ENCODE results near the gene ZFHX3. TPM values are rescaled to one million over a fixed set of nuclear protein-coding genes. Genes with fewer than 3 reads are reported as not detected.

The ZFHX3 gene
- polyA plus RNA-seq, 1 donor (not counting 4 experiments of a cell fraction or from before 2014, with no cell fraction given), result 1.2 TPM

- Histone ChIP-seq H3K9me1 (ENCODE audit: control insufficient read depth, extremely low read depth, insufficient read depth, low read length) (no peaks in the 10 kb centered on the region), H3K4me1 (ENCODE audit: control insufficient read depth, extremely low read depth, insufficient read depth, low read length) (no peaks in the 10 kb centered on the region), H2AFZ (ENCODE audit: control insufficient read depth, low read length) (no peak overlapping the region), H4K20me1 (ENCODE audit: control insufficient read depth, extremely low read depth, insufficient read depth, low read length) (no peaks in the 10 kb centered on the region), H3K4me2 (ENCODE audit: control insufficient read depth, extremely low read depth, insufficient read depth, low read depth, low read length) (no peak overlapping the region), H3K27ac (ENCODE audit: control insufficient read depth, insufficient read depth, low read length) (no peak overlapping the region), H3K79me2 (ENCODE audit: control insufficient read depth, insufficient read depth, low read length) (no peaks in the 10 kb centered on the region), H3K9ac (ENCODE audit: control insufficient read depth, extremely low read depth, insufficient read depth, low read length) (no peak overlapping the region), H3K4me3 (ENCODE audit: control insufficient read depth in 2 of 3, extremely low read depth in 1 of 3, insufficient read depth in 2 of 3, low read depth in 1 of 3, low read length in 3 of 3) (no peak overlapping the region), H3K27me3 (ENCODE audit: control insufficient read depth, extremely low read depth, insufficient read depth, low read length) (no peaks in the 10 kb centered on the region), H3K36me3 (ENCODE audit: control insufficient read depth in 2 of 2, extremely low read depth in 1 of 2, insufficient read depth in 2 of 2, low read length in 2 of 2) (peaks cover 0 to 2% of the 10 kb centered on the region in 2 experiments), H3K9me3 (ENCODE audit: control insufficient read depth, low read depth, low read length) (no peaks in the 10 kb centered on the region)
- TF ChIP-seq, protein P1, sequence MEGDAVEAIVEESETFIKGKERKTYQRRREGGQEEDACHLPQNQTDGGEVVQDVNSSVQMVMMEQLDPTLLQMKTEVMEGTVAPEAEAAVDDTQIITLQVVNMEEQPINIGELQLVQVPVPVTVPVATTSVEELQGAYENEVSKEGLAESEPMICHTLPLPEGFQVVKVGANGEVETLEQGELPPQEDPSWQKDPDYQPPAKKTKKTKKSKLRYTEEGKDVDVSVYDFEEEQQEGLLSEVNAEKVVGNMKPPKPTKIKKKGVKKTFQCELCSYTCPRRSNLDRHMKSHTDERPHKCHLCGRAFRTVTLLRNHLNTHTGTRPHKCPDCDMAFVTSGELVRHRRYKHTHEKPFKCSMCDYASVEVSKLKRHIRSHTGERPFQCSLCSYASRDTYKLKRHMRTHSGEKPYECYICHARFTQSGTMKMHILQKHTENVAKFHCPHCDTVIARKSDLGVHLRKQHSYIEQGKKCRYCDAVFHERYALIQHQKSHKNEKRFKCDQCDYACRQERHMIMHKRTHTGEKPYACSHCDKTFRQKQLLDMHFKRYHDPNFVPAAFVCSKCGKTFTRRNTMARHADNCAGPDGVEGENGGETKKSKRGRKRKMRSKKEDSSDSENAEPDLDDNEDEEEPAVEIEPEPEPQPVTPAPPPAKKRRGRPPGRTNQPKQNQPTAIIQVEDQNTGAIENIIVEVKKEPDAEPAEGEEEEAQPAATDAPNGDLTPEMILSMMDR (optimal IDR thresholded peaks at IDR 0.05 in 1 of 3, IDR thresholded peaks at IDR 0.05 in 1 of 3, conservative IDR thresholded peaks at IDR 0.05 in 1 of 3; ENCODE audit: extremely low read depth in 1 of 3, insufficient read depth in 2 of 3, low read length in 3 of 3), result no peak
- no peak for TF ChIP-seq EZH2 (IDR thresholded peaks at IDR 0.05; ENCODE audit: low read length)
- no peak for FAIRE-seq
- DNase-seq (ENCODE audit: low read depth, low spot score), result no peak
- dilution Hi-C loops (cut with MboI; ENCODE audit: extremely low pct_ligation_motif_present, low sequenced_read_pairs), result no loop called here
Observed at GRCh38 chr16:72810480-72810879, 237.4 kb downstream of the ZFHX3 start.

DNA sequence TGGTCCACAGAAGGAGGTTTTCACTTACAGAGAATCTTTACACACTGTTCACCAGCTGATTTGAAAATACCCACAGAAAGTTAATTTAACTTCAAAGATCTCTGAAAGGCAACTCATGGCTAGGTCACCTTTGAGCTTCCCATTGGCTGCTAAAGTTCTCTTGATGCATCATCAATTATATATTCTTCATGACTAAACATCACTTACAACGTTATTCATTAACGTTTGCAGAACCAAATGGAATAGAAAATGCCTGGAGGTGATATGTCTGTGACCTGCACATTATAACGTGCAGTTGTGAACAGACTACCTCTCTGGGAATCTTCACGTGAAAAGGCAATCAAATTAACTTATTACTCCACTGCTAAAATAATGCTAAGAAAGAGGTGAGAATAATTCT lies 238.5 kb downstream of the ZFHX3 start:
- Histone ChIP-seq H3K27ac (ENCODE audit: control insufficient read depth, insufficient read depth, low read length) (no peak overlapping the region), H3K4me2 (ENCODE audit: control insufficient read depth, extremely low read depth, insufficient read depth, low read depth, low read length) (no peak overlapping the region), H3K9ac (ENCODE audit: control insufficient read depth, extremely low read depth, insufficient read depth, low read length) (no peak overlapping the region), H3K27me3 (ENCODE audit: control insufficient read depth, extremely low read depth, insufficient read depth, low read length) (no peaks in the 10 kb centered on the region), H3K79me2 (ENCODE audit: control insufficient read depth, insufficient read depth, low read length) (no peaks in the 10 kb centered on the region), H3K9me1 (ENCODE audit: control insufficient read depth, extremely low read depth, insufficient read depth, low read length) (no peaks in the 10 kb centered on the region), H3K36me3 (ENCODE audit: control insufficient read depth in 2 of 2, extremely low read depth in 1 of 2, insufficient read depth in 2 of 2, low read length in 2 of 2) (peaks cover 0 to 2% of the 10 kb centered on the region in 2 experiments), H2AFZ (ENCODE audit: control insufficient read depth, low read length) (no peak overlapping the region), H3K9me3 (ENCODE audit: control insufficient read depth, low read depth, low read length) (no peaks in the 10 kb centered on the region), H3K4me1 (ENCODE audit: control insufficient read depth, extremely low read depth, insufficient read depth, low read length) (no peaks in the 10 kb centered on the region), H4K20me1 (ENCODE audit: control insufficient read depth, extremely low read depth, insufficient read depth, low read length) (no peaks in the 10 kb centered on the region), H3K4me3 (ENCODE audit: control insufficient read depth in 2 of 3, extremely low read depth in 1 of 3, insufficient read depth in 2 of 3, low read depth in 1 of 3, low read length in 3 of 3) (no peak overlapping the region)
- DNase-seq (ENCODE audit: low read depth, low spot score) (no peak), FAIRE-seq (no peak)
- dilution Hi-C loops (cut with MboI; ENCODE audit: extremely low pct_ligation_motif_present, low sequenced_read_pairs), result no loop called here
- TF ChIP-seq EZH2 (IDR thresholded peaks at IDR 0.05; ENCODE audit: low read length), result no peak
- TF ChIP-seq, protein P1 (optimal IDR thresholded peaks at IDR 0.05 in 1 of 3, IDR thresholded peaks at IDR 0.05 in 1 of 3, conservative IDR thresholded peaks at IDR 0.05 in 1 of 3; ENCODE audit: extremely low read depth in 1 of 3, insufficient read depth in 2 of 3, low read length in 3 of 3), result no peak
